ENCODE measurements around the gene PPP1R18.

DNA sequence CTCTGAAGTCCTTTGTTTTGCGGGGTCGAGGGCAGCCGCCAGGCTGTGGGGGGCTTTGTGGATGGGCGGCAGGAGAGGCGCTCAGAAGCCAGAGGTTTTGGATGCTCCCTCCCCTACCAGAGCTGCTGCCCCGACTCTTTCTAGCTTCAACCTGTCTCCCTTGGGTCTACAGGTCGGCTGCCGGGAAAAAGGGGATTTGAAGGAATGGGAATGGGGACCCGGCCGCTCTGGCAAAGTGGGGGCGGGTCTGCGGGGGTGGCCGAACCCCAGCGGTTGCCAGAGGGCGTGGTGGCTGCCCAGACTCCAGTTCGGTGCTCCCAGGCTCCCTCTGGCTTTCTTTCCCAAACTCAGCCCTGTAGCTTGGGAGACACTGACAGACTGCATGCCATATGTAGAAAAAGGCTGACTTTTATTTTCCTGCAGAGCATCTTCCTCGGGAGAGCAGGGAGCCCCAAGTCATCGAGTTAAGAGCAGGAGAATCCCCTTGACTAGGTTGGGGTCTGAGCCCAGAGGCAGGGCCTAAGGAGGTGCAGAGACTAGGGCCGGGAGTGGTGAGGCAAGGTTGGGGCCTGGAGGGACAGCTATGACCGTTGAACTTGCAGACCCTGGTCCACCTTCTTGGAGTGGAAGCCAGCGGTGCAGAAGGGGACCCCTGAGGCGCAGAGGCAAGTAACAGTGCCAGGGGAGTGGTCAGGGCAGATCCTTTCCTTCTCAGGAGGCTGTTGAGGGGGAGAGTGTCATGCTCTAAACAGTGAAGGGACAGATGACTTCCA is 1.4 kb upstream of the PPP1R18 start:
- TF ChIP-seq POLR2A (IDR thresholded peaks at IDR 0.05): peak in 1 of 3 donors; percentile 20
- TF ChIP-seq, protein P1, sequence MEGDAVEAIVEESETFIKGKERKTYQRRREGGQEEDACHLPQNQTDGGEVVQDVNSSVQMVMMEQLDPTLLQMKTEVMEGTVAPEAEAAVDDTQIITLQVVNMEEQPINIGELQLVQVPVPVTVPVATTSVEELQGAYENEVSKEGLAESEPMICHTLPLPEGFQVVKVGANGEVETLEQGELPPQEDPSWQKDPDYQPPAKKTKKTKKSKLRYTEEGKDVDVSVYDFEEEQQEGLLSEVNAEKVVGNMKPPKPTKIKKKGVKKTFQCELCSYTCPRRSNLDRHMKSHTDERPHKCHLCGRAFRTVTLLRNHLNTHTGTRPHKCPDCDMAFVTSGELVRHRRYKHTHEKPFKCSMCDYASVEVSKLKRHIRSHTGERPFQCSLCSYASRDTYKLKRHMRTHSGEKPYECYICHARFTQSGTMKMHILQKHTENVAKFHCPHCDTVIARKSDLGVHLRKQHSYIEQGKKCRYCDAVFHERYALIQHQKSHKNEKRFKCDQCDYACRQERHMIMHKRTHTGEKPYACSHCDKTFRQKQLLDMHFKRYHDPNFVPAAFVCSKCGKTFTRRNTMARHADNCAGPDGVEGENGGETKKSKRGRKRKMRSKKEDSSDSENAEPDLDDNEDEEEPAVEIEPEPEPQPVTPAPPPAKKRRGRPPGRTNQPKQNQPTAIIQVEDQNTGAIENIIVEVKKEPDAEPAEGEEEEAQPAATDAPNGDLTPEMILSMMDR (IDR thresholded peaks at IDR 0.05): no peak

All from body of pancreas (tissue), 4 donors.